ENCODE data around the gene HSPA6.
"Not testable (repeated sequence)": the region's sequence is repeated elsewhere in the genome, so short reads cannot be mapped to it uniquely, and the experiment has no call there.

HSPA6 gene

GRCh38 chr1:161556990-161557389 is 32.6 kb downstream of the HSPA6 start:
- not testable (repeated sequence) for H3K27me3 ChIP-seq, H3K36me3 ChIP-seq, H3K4me3 ChIP-seq, H3K9me3 ChIP-seq, H3K4me2 ChIP-seq, H4K20me1 ChIP-seq, H3K9ac ChIP-seq, H3K27ac ChIP-seq, H3K4me1 ChIP-seq

GRCh38 chr1:161557506-161558450 is 33.4 kb downstream of the HSPA6 start:
- H4K20me1 ChIP-seq, H3K9ac ChIP-seq: not testable (repeated sequence)

GRCh38 chr1:161560960-161561715 is 36.8 kb downstream of the HSPA6 start:
- H3K4me2 ChIP-seq, H3K9ac ChIP-seq, H3K27me3 ChIP-seq, H3K4me1 ChIP-seq, H3K9me3 ChIP-seq, H4K20me1 ChIP-seq, H3K36me3 ChIP-seq, H3K27ac ChIP-seq, H3K4me3 ChIP-seq: not testable (repeated sequence)

More at GRCh38 chr1:161557506-161558450, 33.4 kb downstream of the HSPA6 start:
- H3K9me3 ChIP-seq, H3K4me1 ChIP-seq, H3K4me3 ChIP-seq, H3K27ac ChIP-seq, H3K4me2 ChIP-seq, H3K36me3 ChIP-seq, H3K27me3 ChIP-seq: not testable (repeated sequence)

GRCh38 chr1:161562441-161562840 is 38.1 kb downstream of the HSPA6 start:
- H3K4me1 ChIP-seq, H3K9me3 ChIP-seq, H3K27ac ChIP-seq, H3K4me3 ChIP-seq, H3K27me3 ChIP-seq, H4K20me1 ChIP-seq, H3K36me3 ChIP-seq, H3K4me2 ChIP-seq, H3K9ac ChIP-seq: not testable (repeated sequence)

GRCh38 chr1:161563522-161563921 is 39.2 kb downstream of the HSPA6 start:
- H3K4me2 ChIP-seq, H3K4me3 ChIP-seq, H3K27me3 ChIP-seq, H3K4me1 ChIP-seq, H3K9ac ChIP-seq, H3K36me3 ChIP-seq, H4K20me1 ChIP-seq, H3K27ac ChIP-seq, H3K9me3 ChIP-seq: not testable (repeated sequence)

- not testable (repeated sequence) for H3K27ac ChIP-seq, H3K9ac ChIP-seq, H3K4me2 ChIP-seq, H3K4me3 ChIP-seq, H3K4me1 ChIP-seq, H3K9me3 ChIP-seq, H3K36me3 ChIP-seq, H3K27me3 ChIP-seq, H4K20me1 ChIP-seq
Measured at GRCh38 chr1:161566602-161566960, 42.2 kb downstream of the HSPA6 start.

GRCh38 chr1:161571703-161572102 is 47.4 kb downstream of the HSPA6 start:
- H3K4me3 ChIP-seq, H3K4me2 ChIP-seq, H3K4me1 ChIP-seq, H3K27me3 ChIP-seq, H3K36me3 ChIP-seq, H3K9ac ChIP-seq, H3K27ac ChIP-seq, H3K9me3 ChIP-seq, H4K20me1 ChIP-seq: not testable (repeated sequence)

All from BLaER1 (cell line).